H9 (cell line): Measurements from ENCODE around the gene UNC5B. TPM values are rescaled to one million over a fixed set of nuclear protein-coding genes. Genes with fewer than 3 reads are reported as not detected.
A peak's percentile ranks its signal among the peaks of the same experiment; 100 is the strongest.

Experiments used
- DNase-seq: peaks from one replicate; pipeline ENCODE4 v3.0.0-alpha.2; 2017
- H2AFZ ChIP-seq: one replicate; pipeline ENCODE4 v1.6.1; 2013; ENCODE audit warnings: mild to moderate bottlenecking, low read length, control low read depth, moderate library complexity
- H2AK5ac ChIP-seq: 2 replicates; pipeline ENCODE4 v1.6.1; 2013; ENCODE audit warnings: low read length, control low read depth, mixed read lengths; ENCODE audit not compliant: insufficient read length
- H2BK120ac ChIP-seq: one replicate; pipeline ENCODE4 v1.6.1; 2013; ENCODE audit warnings: low read depth, mild to moderate bottlenecking, low read length, control low read depth, inconsistent platforms; ENCODE audit not compliant: poor library complexity, severe bottlenecking
- H2BK12ac ChIP-seq: 2 replicates; pipeline ENCODE4 v1.6.1; 2013; ENCODE audit warnings: low read length, control low read depth, mixed read lengths, low read depth; ENCODE audit not compliant: insufficient read length
- H2BK15ac ChIP-seq: 2 replicates; pipeline ENCODE4 v1.6.1; 2013; ENCODE audit warnings: low read depth, low read length, control low read depth
- H2BK20ac ChIP-seq: one replicate; pipeline ENCODE4 v1.6.1; 2013; ENCODE audit warnings: low read depth, mild to moderate bottlenecking, low read length, control low read depth, inconsistent platforms; ENCODE audit not compliant: poor library complexity, severe bottlenecking
- H2BK5ac ChIP-seq: 2 replicates; pipeline ENCODE4 v1.6.1; 2013; ENCODE audit warnings: low read length, control low read depth, mixed read lengths; ENCODE audit not compliant: insufficient read length
- H3K14ac ChIP-seq: 2 replicates; pipeline ENCODE4 v1.6.1; 2013; ENCODE audit warnings: low read length, control low read depth; ENCODE audit not compliant: insufficient read depth
- H3K18ac ChIP-seq: 2 replicates; pipeline ENCODE4 v1.6.1; 2013; ENCODE audit warnings: low read depth, mild to moderate bottlenecking, mixed read lengths, low read length, control low read depth; ENCODE audit not compliant: insufficient read length
- H3K23ac ChIP-seq: 2 replicates; pipeline ENCODE4 v1.6.1; 2013; ENCODE audit warnings: low read length, control low read depth, mixed read lengths, low read depth; ENCODE audit not compliant: insufficient read length
- H3K23me2 ChIP-seq: 2 replicates; pipeline ENCODE4 v1.6.1; 2013; ENCODE audit warnings: low read depth, mild to moderate bottlenecking, mixed read lengths, low read length, control low read depth; ENCODE audit not compliant: insufficient read length, poor library complexity, severe bottlenecking
- H3K27ac ChIP-seq: 2 replicates; pipeline ENCODE4 v1.5.1; 2013; ENCODE audit warnings: low read length, control low read depth, mixed read lengths, low read depth; ENCODE audit not compliant: insufficient read length
- H3K27me3 ChIP-seq: 2 replicates; pipeline ENCODE4 v1.6.1; 2013; ENCODE audit warnings: low read length, control low read depth, inconsistent platforms; ENCODE audit not compliant: insufficient read depth
- H3K4ac ChIP-seq: 2 replicates; pipeline ENCODE4 v1.6.1; 2013; ENCODE audit warnings: low read depth, mild to moderate bottlenecking, control low read depth, inconsistent platforms, low read length, moderate library complexity
- H3K4me1 ChIP-seq: 2 replicates; pipeline ENCODE4 v1.6.1; 2013; ENCODE audit warnings: low read length, control low read depth, inconsistent platforms; ENCODE audit not compliant: insufficient read depth
- H3K4me2 ChIP-seq: 2 replicates; pipeline ENCODE4 v1.6.1; 2013; ENCODE audit warnings: low read length, control low read depth, mixed read lengths; ENCODE audit not compliant: insufficient read length, insufficient read depth
- H3K56ac ChIP-seq: 2 replicates; pipeline ENCODE4 v1.6.1; 2013; ENCODE audit warnings: low read depth, mild to moderate bottlenecking, mixed read lengths, low read length, control low read depth; ENCODE audit not compliant: insufficient read length
- H3K79me1 ChIP-seq: 2 replicates; pipeline ENCODE4 v1.6.1; 2013; ENCODE audit warnings: low read depth, mild to moderate bottlenecking, moderate library complexity, low read length, control low read depth, inconsistent platforms; ENCODE audit not compliant: insufficient read depth, poor library complexity, severe bottlenecking
- H3K79me2 ChIP-seq: 2 replicates; pipeline ENCODE4 v1.6.1; 2013; ENCODE audit warnings: low read length, control low read depth, inconsistent platforms; ENCODE audit not compliant: insufficient read depth
- H3K9ac ChIP-seq: 2 replicates; pipeline ENCODE4 v1.6.1; 2013; ENCODE audit warnings: low read length, control low read depth, mixed read lengths; ENCODE audit not compliant: insufficient read length; ENCODE audit errors: extremely low read depth
- H3K9me3 ChIP-seq: one replicate; pipeline ENCODE4 v1.6.1; 2013; ENCODE audit warnings: low read depth, low read length, inconsistent platforms; ENCODE audit not compliant: control insufficient read depth
- H3T11ph ChIP-seq: one replicate; pipeline ENCODE4 v1.6.1; 2013; ENCODE audit warnings: mild to moderate bottlenecking, low read length, control low read depth, inconsistent platforms
- H4K20me1 ChIP-seq: one replicate; pipeline ENCODE4 v1.6.1; 2013; ENCODE audit not compliant: control insufficient read depth, insufficient read length, insufficient read depth
- H4K5ac ChIP-seq: 2 replicates; pipeline ENCODE4 v1.6.1; 2013; ENCODE audit warnings: low read depth, mild to moderate bottlenecking, mixed read lengths, low read length, control low read depth; ENCODE audit not compliant: insufficient read length
- H4K8ac ChIP-seq: replicated peaks from 2 replicates; pipeline ENCODE4 v1.6.1; 2013; ENCODE audit warnings: low read length, control low read depth, mixed read lengths, low read depth; ENCODE audit not compliant: insufficient read length
- H4K91ac ChIP-seq: 2 replicates; pipeline ENCODE4 v1.6.1; 2013; ENCODE audit warnings: low read depth, mild to moderate bottlenecking, moderate library complexity, mixed read lengths, low read length, control low read depth; ENCODE audit not compliant: insufficient read length
- H3K27ac Mint-ChIP-seq, 3 experiments: 2 replicates in 2 of 3; 3 replicates in 1 of 3; pipeline ENCODE4 v1.8.0; 2020 to 2021; ENCODE audit warnings: mixed read lengths in 3 of 3, mild to moderate bottlenecking in 1 of 3, moderate library complexity in 1 of 3
- H3K27me3 Mint-ChIP-seq: 2 replicates; pipeline ENCODE4 v1.8.0; 2021; ENCODE audit warnings: low read depth, mild to moderate bottlenecking, moderate library complexity, mixed read lengths
- H3K36me3 Mint-ChIP-seq, 3 experiments: 2 replicates in 2 of 3; 3 replicates in 1 of 3; pipeline ENCODE4 v1.8.0; 2020 to 2021; ENCODE audit warnings: low read depth in 3 of 3, mixed read lengths in 3 of 3; ENCODE audit not compliant: insufficient read depth in 1 of 3
- H3K4me1 Mint-ChIP-seq, 2 experiments: 2 replicates each; pipeline ENCODE4 v1.8.0; 2020; ENCODE audit warnings: mixed read lengths in 2 of 2
- H3K4me3 Mint-ChIP-seq, 2 experiments: 2 replicates in 1 of 2; 3 replicates in 1 of 2; pipeline ENCODE4 v1.8.0; 2020 to 2021; ENCODE audit warnings: mild to moderate bottlenecking in 2 of 2, mixed read lengths in 2 of 2, moderate library complexity in 1 of 2
- H3K9me3 Mint-ChIP-seq, 2 experiments: 2 replicates in 1 of 2; 3 replicates in 1 of 2; pipeline ENCODE4 v1.8.0; 2020; ENCODE audit warnings: mild to moderate bottlenecking in 2 of 2, mixed read lengths in 2 of 2, moderate library complexity in 1 of 2
- WGBS: extraction: QIAGEN DNeasy Blood & Tissue Kit; methylation state at CpG from one replicate; pipeline ENCODE4 v1.1.7; 2013; ENCODE audit warnings: missing lambda C conversion rate, low lambda C conversion rate, mixed read lengths; ENCODE audit not compliant: insufficient read length; ENCODE audit errors: extremely low coverage; 5-methylcytosine and 5-hydroxymethylcytosine counted together
- total RNA-seq: library from RNA; stranded (reverse); gene quantifications from 2 replicates; pipeline ENCODE4 v1.2.1, GENCODE V29; 2021
- TF ChIP-seq, protein P1 (sequence below): fragments of 200-600 bp; sonication (generic); conservative IDR thresholded peaks from 3 replicates; pipeline ENCODE4 v1.8.0; 2021; ENCODE audit warnings: antibody characterized with exemption, mild to moderate bottlenecking

Gene UNC5B
- total RNA-seq, 1 experiment from 2014 or later, result 28.4 TPM

DNA sequence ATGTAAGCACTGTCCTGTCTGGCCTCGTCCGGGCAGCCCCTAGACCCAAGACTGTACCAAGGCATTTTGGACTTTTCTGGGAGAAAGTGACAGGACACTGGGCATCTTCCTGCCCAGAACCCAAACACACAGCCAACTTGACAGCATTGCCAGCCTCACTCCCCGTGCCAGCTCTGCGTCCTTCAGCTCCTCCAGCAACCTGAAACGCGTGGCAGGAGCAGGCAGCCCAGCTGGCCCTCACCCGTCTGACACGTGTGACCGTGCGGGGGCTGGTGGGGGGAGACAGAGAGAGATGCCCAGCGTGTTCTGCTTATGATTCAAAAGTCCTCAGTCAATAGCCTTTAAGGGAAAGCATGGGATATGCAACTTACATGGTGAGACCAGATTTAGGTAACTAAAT is 56.4 kb downstream of the UNC5B start:
- Histone ChIP-seq H2BK5ac (no peak overlapping the region), H3K23me2 (no peaks in the 10 kb centered on the region), H3K4ac (no peak overlapping the region), H2BK20ac (no peak overlapping the region), H4K8ac (no peak overlapping the region), H3K79me1 (no peaks in the 10 kb centered on the region), H2BK120ac (no peak overlapping the region), H3K9ac (no peak overlapping the region), H3K9me3 (no peaks in the 10 kb centered on the region), H3K14ac (no peak overlapping the region), H3T11ph (no peak overlapping the region), H3K56ac (no peak overlapping the region), H4K91ac (no peak overlapping the region), H2BK12ac (no peak overlapping the region), H3K27ac (no peak overlapping the region), H2BK15ac (no peak overlapping the region), H3K4me1 (peaks cover 3% of the 10 kb centered on the region; the same call in 1 of the 2 replicates), H3K79me2 (no peaks in the 10 kb centered on the region), H3K23ac (no peak overlapping the region), H4K20me1 (no peaks in the 10 kb centered on the region), H3K18ac (no peak overlapping the region), H2AK5ac (no peak overlapping the region), H3K27me3 (no peaks in the 10 kb centered on the region), H4K5ac (no peak overlapping the region), H3K4me2 (no peak overlapping the region), H2AFZ (no peak overlapping the region)
- H3K27me3 Mint-ChIP-seq, result no peaks in the 10 kb centered on the region; the same call in 1 of the 2 replicates
- DNase-seq, result no peak
- H3K4me3 Mint-ChIP-seq, result peak overlapping the region in 1 of 2 experiments; percentile 47; a peak in 1 of 5 replicates
- H3K27ac Mint-ChIP-seq, result peak overlapping the region; percentile 63 to 99 (median 88); a peak in 6 of 7 replicates
- H3K36me3 Mint-ChIP-seq, result no peaks in the 10 kb centered on the region; a peak in 1 of 7 replicates
- no CpG with 5 or more reads among the region's 11 CpGs for WGBS
- peaks cover 61 to 69% of the 10 kb centered on the region in 2 experiments for H3K4me1 Mint-ChIP-seq
- peaks cover 0 to 3% of the 10 kb centered on the region in 2 experiments; a peak in 1 of 5 replicates for H3K9me3 Mint-ChIP-seq
- TF ChIP-seq, protein P1, sequence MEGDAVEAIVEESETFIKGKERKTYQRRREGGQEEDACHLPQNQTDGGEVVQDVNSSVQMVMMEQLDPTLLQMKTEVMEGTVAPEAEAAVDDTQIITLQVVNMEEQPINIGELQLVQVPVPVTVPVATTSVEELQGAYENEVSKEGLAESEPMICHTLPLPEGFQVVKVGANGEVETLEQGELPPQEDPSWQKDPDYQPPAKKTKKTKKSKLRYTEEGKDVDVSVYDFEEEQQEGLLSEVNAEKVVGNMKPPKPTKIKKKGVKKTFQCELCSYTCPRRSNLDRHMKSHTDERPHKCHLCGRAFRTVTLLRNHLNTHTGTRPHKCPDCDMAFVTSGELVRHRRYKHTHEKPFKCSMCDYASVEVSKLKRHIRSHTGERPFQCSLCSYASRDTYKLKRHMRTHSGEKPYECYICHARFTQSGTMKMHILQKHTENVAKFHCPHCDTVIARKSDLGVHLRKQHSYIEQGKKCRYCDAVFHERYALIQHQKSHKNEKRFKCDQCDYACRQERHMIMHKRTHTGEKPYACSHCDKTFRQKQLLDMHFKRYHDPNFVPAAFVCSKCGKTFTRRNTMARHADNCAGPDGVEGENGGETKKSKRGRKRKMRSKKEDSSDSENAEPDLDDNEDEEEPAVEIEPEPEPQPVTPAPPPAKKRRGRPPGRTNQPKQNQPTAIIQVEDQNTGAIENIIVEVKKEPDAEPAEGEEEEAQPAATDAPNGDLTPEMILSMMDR, result no peak; the same call in 2 of the 3 replicates
